ENCODE data around the gene SLC16A6. TPM values are rescaled to one million over a fixed set of nuclear protein-coding genes. Genes with fewer than 3 reads are reported as not detected.
"Not testable (repeated sequence)": the region's sequence is repeated elsewhere in the genome, so short reads cannot be mapped to it uniquely, and the experiment has no call there.

SLC16A6 gene
- total RNA-seq, 2 donors from 2014 or later: 0.41 to 1.2 TPM

DNA sequence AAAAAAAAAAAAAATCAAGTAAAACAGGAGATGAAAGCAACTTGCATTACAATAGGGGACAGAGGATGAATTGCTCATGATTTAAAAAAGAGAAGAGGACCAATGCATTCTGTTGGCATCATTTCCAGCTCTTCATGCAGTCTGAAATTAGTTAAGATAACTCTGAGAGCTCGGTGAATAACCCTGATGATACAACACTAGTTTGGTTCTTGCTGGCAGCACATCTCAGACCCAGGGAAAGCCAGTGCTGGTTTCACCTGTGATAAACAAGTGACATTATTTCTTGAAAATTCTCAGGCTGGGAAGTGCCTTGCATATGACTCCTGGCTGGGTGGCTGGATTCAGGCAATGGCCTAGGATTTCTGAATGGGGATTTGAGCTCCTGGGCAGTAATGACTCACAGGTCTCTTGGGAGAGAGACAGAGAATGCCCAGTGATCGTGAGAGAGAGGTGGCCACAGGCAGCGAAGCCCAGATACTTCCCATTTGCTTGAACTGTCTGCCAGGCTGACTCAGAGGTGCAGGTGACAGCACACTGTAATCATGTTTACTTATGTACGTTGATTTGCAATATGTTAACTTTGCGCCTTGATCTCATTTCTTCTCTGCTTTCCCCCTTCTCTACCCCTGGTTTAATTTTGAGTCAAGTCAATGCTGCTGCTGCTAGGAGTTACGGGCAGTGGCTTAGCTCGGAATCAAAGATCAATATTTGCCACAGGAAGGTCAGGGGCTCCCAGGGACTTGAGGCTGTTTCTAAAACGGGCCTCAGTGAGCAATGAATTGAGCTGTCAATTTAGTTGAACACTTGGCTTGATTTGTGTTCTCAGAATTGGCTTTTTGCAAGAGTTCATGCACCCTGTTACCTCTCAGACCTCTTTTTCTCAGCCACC is 27.4 kb upstream of the SLC16A6 start:
- DNase-seq (ENCODE audit: low spot score) (no peak), ATAC-seq (ENCODE audit: insufficient number of reproducible peaks, low FRiP score, low read depth) (no peak)
- H3K9me3 ChIP-seq: no peaks in the 10 kb centered on the region
- TF ChIP-seq, protein P1, sequence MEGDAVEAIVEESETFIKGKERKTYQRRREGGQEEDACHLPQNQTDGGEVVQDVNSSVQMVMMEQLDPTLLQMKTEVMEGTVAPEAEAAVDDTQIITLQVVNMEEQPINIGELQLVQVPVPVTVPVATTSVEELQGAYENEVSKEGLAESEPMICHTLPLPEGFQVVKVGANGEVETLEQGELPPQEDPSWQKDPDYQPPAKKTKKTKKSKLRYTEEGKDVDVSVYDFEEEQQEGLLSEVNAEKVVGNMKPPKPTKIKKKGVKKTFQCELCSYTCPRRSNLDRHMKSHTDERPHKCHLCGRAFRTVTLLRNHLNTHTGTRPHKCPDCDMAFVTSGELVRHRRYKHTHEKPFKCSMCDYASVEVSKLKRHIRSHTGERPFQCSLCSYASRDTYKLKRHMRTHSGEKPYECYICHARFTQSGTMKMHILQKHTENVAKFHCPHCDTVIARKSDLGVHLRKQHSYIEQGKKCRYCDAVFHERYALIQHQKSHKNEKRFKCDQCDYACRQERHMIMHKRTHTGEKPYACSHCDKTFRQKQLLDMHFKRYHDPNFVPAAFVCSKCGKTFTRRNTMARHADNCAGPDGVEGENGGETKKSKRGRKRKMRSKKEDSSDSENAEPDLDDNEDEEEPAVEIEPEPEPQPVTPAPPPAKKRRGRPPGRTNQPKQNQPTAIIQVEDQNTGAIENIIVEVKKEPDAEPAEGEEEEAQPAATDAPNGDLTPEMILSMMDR (IDR thresholded peaks at IDR 0.05): no peak
- no peaks in the 10 kb centered on the region for H3K4me1 ChIP-seq (ENCODE audit: control insufficient read depth in 1 of 2, low read depth in 2 of 2)
- no peak overlapping the region for H3K4me3 ChIP-seq
- H3K27ac ChIP-seq: no peak overlapping the region
- H3K36me3 ChIP-seq: no peaks in the 10 kb centered on the region
- no peaks in the 10 kb centered on the region for H3K27me3 ChIP-seq (replicated peaks; ENCODE audit: insufficient read depth)

DNA sequence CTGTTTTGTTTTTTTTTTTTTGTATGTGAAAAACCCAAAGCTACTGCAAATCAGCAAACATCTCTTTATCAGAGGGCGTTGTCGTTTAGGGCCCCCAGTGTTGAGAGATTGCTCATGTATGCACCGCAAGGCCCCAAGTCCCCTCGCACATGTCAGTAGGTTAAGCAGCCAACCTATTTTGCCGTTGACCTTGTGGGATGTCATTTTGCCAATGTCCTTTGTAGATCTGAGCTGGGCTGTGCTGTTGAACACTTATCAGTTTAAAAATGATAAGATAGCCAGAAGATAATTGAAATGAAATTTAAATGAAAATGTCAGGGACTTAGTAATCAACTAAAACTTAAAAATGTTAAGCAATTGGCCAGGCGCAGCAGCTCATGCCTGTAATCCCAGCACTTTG is 26.5 kb upstream of the SLC16A6 start:
- H3K27ac ChIP-seq: no peak overlapping the region

DNA sequence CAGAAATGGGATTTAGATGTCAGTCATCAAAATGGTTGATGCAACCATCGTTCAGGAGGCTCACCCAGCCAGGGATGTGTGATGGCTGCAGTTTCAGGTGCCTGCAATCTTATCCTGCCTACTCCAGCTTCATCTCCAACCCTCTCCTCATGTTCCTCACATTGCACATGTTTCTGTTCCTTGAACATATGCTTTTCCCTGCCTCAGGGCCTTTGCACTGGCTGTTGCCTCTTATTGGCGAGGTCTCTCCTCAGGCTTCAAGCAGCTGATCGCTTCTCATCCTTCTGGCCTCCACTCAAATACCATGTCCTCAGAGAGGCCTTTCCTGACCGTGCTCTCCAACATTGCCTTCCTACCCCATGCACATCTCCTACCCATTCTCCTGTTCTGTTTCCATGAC is 25.0 kb upstream of the SLC16A6 start:
- Histone ChIP-seq H3K36me3 (no peaks in the 10 kb centered on the region), H3K9me3 (no peaks in the 10 kb centered on the region), H3K27ac (no peak overlapping the region), H3K4me1 (ENCODE audit: control insufficient read depth in 1 of 2, low read depth in 2 of 2) (no peaks in the 10 kb centered on the region), H3K27me3 (replicated peaks; ENCODE audit: insufficient read depth) (no peaks in the 10 kb centered on the region), H3K4me3 (no peak overlapping the region)
- TF ChIP-seq, protein P1 (IDR thresholded peaks at IDR 0.05): no peak
- ATAC-seq (ENCODE audit: insufficient number of reproducible peaks, low FRiP score, low read depth): no peak
- no peak for DNase-seq (ENCODE audit: low spot score)

More for the DNA sequence above, 26.5 kb upstream of the SLC16A6 start:
- ATAC-seq (ENCODE audit: insufficient number of reproducible peaks, low FRiP score, low read depth) (no peak), DNase-seq (ENCODE audit: low spot score) (no peak)
- TF ChIP-seq, protein P1 (IDR thresholded peaks at IDR 0.05): no peak
- Histone ChIP-seq H3K4me1 (ENCODE audit: control insufficient read depth in 1 of 2, low read depth in 2 of 2) (no peaks in the 10 kb centered on the region), H3K4me3 (no peak overlapping the region), H3K36me3 (no peaks in the 10 kb centered on the region), H3K9me3 (no peaks in the 10 kb centered on the region), H3K27me3 (replicated peaks; ENCODE audit: insufficient read depth) (no peaks in the 10 kb centered on the region)

DNA sequence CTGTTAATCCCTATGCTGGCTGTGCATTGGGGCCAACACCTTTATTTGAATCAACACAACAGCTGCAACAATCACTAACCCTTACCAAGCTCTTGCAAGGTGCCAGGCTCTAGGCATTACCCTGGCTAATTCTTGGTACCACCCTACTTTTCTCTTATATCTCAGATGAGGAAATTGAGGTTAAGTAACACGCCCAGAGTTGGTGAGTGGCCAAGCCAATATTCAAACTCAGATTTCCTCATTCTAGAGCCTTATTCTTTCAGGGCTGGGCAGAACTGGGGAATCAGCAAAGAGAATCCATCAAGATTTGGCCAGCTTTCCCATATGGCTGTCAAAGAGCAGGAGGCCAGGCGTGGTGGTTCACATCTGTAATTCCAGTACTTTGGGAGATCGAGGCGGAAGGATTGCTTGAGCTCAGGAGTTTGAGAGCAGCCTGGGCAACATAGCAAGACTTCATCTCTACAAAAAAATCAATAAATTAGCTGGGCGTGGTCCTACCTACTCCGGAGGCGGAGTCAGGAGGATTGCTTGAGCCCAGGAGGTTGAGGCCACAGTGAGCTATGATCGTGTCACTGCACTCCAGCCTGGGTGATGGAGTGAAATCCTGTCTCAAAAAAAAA is 24.1 kb upstream of the SLC16A6 start:
- Histone ChIP-seq H3K27me3 (replicated peaks; ENCODE audit: insufficient read depth) (no peaks in the 10 kb centered on the region), H3K4me1 (ENCODE audit: control insufficient read depth in 1 of 2, low read depth in 2 of 2) (no peaks in the 10 kb centered on the region), H3K27ac (no peak overlapping the region), H3K36me3 (no peaks in the 10 kb centered on the region), H3K9me3 (no peaks in the 10 kb centered on the region), H3K4me3 (no peak overlapping the region)
- TF ChIP-seq, protein P1 (IDR thresholded peaks at IDR 0.05): no peak
- DNase-seq (ENCODE audit: low spot score) (no peak), ATAC-seq (ENCODE audit: insufficient number of reproducible peaks, low FRiP score, low read depth) (no peak)

DNA sequence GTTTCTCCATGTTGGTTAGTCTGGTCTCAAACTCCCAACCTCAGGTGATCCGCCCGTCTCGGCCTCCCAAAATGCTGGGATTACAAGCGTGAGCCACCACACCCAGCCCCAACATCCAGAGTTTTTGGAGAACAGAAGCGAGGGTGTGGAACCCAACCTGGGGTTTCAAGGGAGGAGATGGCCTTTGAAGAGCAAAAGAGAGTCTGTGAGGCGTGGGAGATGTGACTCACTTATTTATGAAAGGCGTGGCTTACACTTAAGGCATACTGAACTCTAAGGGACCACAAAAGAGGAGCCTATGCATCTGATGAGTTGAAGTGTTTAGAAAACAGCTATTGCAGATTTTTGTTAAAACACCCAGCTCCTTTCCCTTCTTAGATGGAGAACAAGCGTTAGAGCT is 19.2 kb upstream of the SLC16A6 start:
- DNase-seq (ENCODE audit: low spot score) (no peak), ATAC-seq (ENCODE audit: insufficient number of reproducible peaks, low FRiP score, low read depth) (no peak)
- Histone ChIP-seq H3K27ac (no peak overlapping the region), H3K9me3 (no peaks in the 10 kb centered on the region), H3K4me1 (ENCODE audit: control insufficient read depth in 1 of 2, low read depth in 2 of 2) (no peaks in the 10 kb centered on the region), H3K4me3 (no peak overlapping the region), H3K27me3 (replicated peaks; ENCODE audit: insufficient read depth) (no peaks in the 10 kb centered on the region), H3K36me3 (no peaks in the 10 kb centered on the region)
- TF ChIP-seq, protein P1 (IDR thresholded peaks at IDR 0.05): no peak

- not testable (repeated sequence) for H3K36me3 ChIP-seq; ATAC-seq (ENCODE audit: insufficient number of reproducible peaks, low FRiP score, low read depth); H3K27ac ChIP-seq; H3K4me3 ChIP-seq; DNase-seq (ENCODE audit: low spot score); H3K4me1 ChIP-seq (ENCODE audit: control insufficient read depth in 1 of 2, low read depth in 2 of 2); H3K27me3 ChIP-seq (replicated peaks; ENCODE audit: insufficient read depth); H3K9me3 ChIP-seq
These were observed 18.2 kb upstream of the SLC16A6 start for GRCh38 chr17:68309066-68309670.

DNA sequence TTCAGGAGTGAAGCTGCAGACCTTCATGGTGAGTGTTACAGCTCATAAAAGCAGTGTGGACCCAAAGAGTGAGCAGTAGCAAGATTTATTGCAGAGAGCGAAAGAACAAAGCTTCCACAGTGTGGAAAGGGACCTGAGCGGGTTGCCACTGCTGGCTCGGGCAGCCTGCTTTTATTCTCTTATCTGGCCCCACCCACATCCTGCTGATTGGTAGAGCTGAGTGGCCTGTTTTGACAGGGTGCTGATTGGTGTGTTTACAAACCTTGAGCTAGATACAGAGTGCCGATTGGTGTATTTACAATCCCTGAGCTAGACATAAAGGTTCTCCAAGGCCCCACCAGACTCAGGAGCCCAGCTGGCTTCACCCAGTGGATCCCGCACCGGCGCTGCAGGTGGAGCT is 17.6 kb upstream of the SLC16A6 start:
- not testable (repeated sequence) for H3K27ac ChIP-seq

More for the DNA sequence above, 17.6 kb upstream of the SLC16A6 start:
- not testable (repeated sequence) for H3K4me3 ChIP-seq; H3K9me3 ChIP-seq; ATAC-seq (ENCODE audit: insufficient number of reproducible peaks, low FRiP score, low read depth); DNase-seq (ENCODE audit: low spot score); H3K27me3 ChIP-seq (replicated peaks; ENCODE audit: insufficient read depth); H3K36me3 ChIP-seq; H3K4me1 ChIP-seq (ENCODE audit: control insufficient read depth in 1 of 2, low read depth in 2 of 2)

Data from thoracic aorta (tissue), 2 donors.